Uterus (tissue), 2 donors: ENCODE results near the gene C2orf49.

ENCODE experiments used
- CTCF ChIP-seq, 4 experiments: fragments of 200-600 bp in 2 of 4; fragments of 450-650 bp in 2 of 4; sonication (generic) in 2 of 4; IDR thresholded peaks; one replicate each; pipeline ENCODE4 v1.5.1; 2016 to 2019; ENCODE audit warnings: antibody characterized with exemption in 4 of 4, mild to moderate bottlenecking in 2 of 4, moderate library complexity in 1 of 4
- POLR2A ChIP-seq, 2 donors: fragments of 450-650 bp; IDR thresholded peaks; one replicate each; pipeline ENCODE4 v1.6.1; 2016; ENCODE audit warnings: antibody characterized with exemption in 2 of 2, mild to moderate bottlenecking in 1 of 2, moderate library complexity in 1 of 2

DNA sequence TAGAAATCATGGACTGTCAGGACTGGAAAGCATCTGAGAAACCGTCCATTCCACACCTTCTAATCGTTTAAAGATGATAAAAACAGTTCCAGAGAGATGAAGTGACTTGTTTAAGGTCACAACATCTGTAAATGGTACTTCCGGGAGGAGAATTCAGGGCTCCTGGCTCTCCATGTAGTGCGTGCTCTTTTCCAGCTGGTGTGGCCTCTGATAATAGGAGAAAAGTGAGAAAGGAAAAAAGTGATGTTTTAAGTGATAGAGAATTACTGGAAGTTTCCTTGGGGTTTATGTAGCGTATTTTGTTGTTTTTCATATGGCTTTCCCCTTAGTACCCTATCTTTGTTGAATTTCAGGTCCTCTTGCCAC is 663 bp downstream of the C2orf49 start:
- no peak for TF ChIP-seq CTCF (IDR thresholded peaks at IDR 0.05)
- no peak for TF ChIP-seq POLR2A (IDR thresholded peaks at IDR 0.05)
